Karpas-422 (cell line): Measurements from ENCODE around the gene NRXN3. TPM values are rescaled to one million over a fixed set of nuclear protein-coding genes. Genes with fewer than 3 reads are reported as not detected.

ENCODE experiments used
- DNase-seq: peaks from one replicate; pipeline ENCODE4 v3.0.0-alpha.2; 2015
- H2AFZ ChIP-seq: fragments of 200-600 bp; sonication (generic); 2 replicates; pipeline ENCODE4 v1.6.1; 2014; ENCODE audit warnings: antibody characterized with exemption, low read length, mixed read lengths
- H3K27ac ChIP-seq: fragments of 200-600 bp; sonication (generic); 2 replicates; pipeline ENCODE4 v1.5.1; 2014; ENCODE audit warnings: mild to moderate bottlenecking, low read length, moderate library complexity
- H3K27me3 ChIP-seq: fragments of 200-600 bp; sonication (generic); 2 replicates; pipeline ENCODE4 v1.6.1; 2014; ENCODE audit warnings: low read length, mixed read lengths
- H3K36me3 ChIP-seq: fragments of 200-600 bp; sonication (generic); 2 replicates; pipeline ENCODE4 v1.6.1; 2014; ENCODE audit warnings: low read length, mixed read lengths; ENCODE audit not compliant: insufficient read depth
- H3K4me1 ChIP-seq: fragments of 200-600 bp; sonication (generic); 2 replicates; pipeline ENCODE4 v1.6.1; 2014; ENCODE audit warnings: mild to moderate bottlenecking, low read length, mixed read lengths
- H3K4me2 ChIP-seq: fragments of 200-600 bp; sonication (generic); 2 replicates; pipeline ENCODE4 v1.6.1; 2014; ENCODE audit warnings: low read length, low read depth, mild to moderate bottlenecking; ENCODE audit not compliant: poor library complexity, severe bottlenecking
- H3K4me3 ChIP-seq: fragments of 200-600 bp; sonication (generic); 2 replicates; pipeline ENCODE4 v1.5.1; 2014; ENCODE audit warnings: mild to moderate bottlenecking, antibody characterized with exemption, low read length, mixed read lengths
- H3K79me2 ChIP-seq: fragments of 200-600 bp; sonication (generic); 2 replicates; pipeline ENCODE4 v1.6.1; 2014; ENCODE audit warnings: mild to moderate bottlenecking, low read length, mixed read lengths
- H3K9ac ChIP-seq: fragments of 200-600 bp; sonication (generic); 2 replicates; pipeline ENCODE4 v1.6.0; 2014; ENCODE audit warnings: low read length
- H3K9me2 ChIP-seq: fragments of 200-600 bp; sonication (generic), shearing (Covaris generic); replicated peaks from 2 replicates; pipeline ENCODE4 v1.6.0; 2014; ENCODE audit warnings: mild to moderate bottlenecking, low read length, moderate library complexity; ENCODE audit not compliant: insufficient read depth
- H3K9me3 ChIP-seq: fragments of 300-700, 200-600 bp; sonication (generic); 2 replicates; pipeline ENCODE4 v1.6.1; 2014; ENCODE audit warnings: low read length, mixed read lengths
- H4K20me1 ChIP-seq: fragments of 200-600 bp; sonication (generic); 2 replicates; pipeline ENCODE4 v1.6.1; 2014; ENCODE audit warnings: mild to moderate bottlenecking, antibody characterized with exemption, low read length, low read depth; ENCODE audit not compliant: insufficient read depth
- total RNA-seq: library from RNA; depleted of rRNA; stranded (reverse); fragments of >200 nt; shearing (Covaris generic); gene quantifications from 2 replicates; pipeline ENCODE4 v1.2.3, GENCODE V29; 2014; ENCODE audit warnings: low replicate concordance

Gene NRXN3
- total RNA-seq, 1 experiment from 2014 or later, result not detected

- Histone ChIP-seq H2AFZ (no peak overlapping the region), H3K27ac (no peak overlapping the region), H4K20me1 (no peaks in the 10 kb centered on the region; the same call in 1 of the 2 replicates), H3K4me3 (no peak overlapping the region), H3K9me3 (no peaks in the 10 kb centered on the region), H3K27me3 (no peaks in the 10 kb centered on the region), H3K4me1 (no peaks in the 10 kb centered on the region), H3K9ac (no peak overlapping the region), H3K36me3 (no peaks in the 10 kb centered on the region), H3K9me2 (no peaks in the 10 kb centered on the region), H3K79me2 (no peaks in the 10 kb centered on the region), H3K4me2 (no peak overlapping the region)
- DNase-seq, result no peak
Observed at GRCh38 chr14:78342879-78343278, 172.7 kb downstream of the NRXN3 start.

- Histone ChIP-seq H3K9me2 (no peaks in the 10 kb centered on the region), H3K9ac (no peak overlapping the region), H3K36me3 (no peaks in the 10 kb centered on the region), H3K9me3 (no peaks in the 10 kb centered on the region), H3K4me1 (no peaks in the 10 kb centered on the region), H3K4me2 (no peak overlapping the region), H3K4me3 (no peak overlapping the region), H3K79me2 (no peaks in the 10 kb centered on the region), H3K27ac (no peak overlapping the region), H4K20me1 (no peaks in the 10 kb centered on the region; the same call in 1 of the 2 replicates), H3K27me3 (no peaks in the 10 kb centered on the region), H2AFZ (no peak overlapping the region)
- no peak for DNase-seq
Observed at GRCh38 chr14:78344290-78344689, 174.1 kb downstream of the NRXN3 start.

- Histone ChIP-seq H2AFZ (no peak overlapping the region), H3K4me3 (no peak overlapping the region), H3K27ac (no peak overlapping the region), H3K79me2 (no peaks in the 10 kb centered on the region), H3K4me2 (no peak overlapping the region), H3K36me3 (no peaks in the 10 kb centered on the region), H3K9me3 (no peaks in the 10 kb centered on the region), H3K4me1 (no peaks in the 10 kb centered on the region), H3K27me3 (no peaks in the 10 kb centered on the region), H4K20me1 (no peaks in the 10 kb centered on the region; the same call in 1 of the 2 replicates), H3K9ac (no peak overlapping the region), H3K9me2 (no peaks in the 10 kb centered on the region)
- no peak for DNase-seq
Observed at GRCh38 chr14:78345131-78345744, 175.1 kb downstream of the NRXN3 start.

- Histone ChIP-seq H3K9me2 (no peaks in the 10 kb centered on the region), H3K36me3 (no peaks in the 10 kb centered on the region), H4K20me1 (no peaks in the 10 kb centered on the region; the same call in 1 of the 2 replicates), H3K27ac (no peak overlapping the region), H3K9me3 (no peaks in the 10 kb centered on the region), H3K4me3 (no peak overlapping the region), H2AFZ (no peak overlapping the region), H3K4me2 (no peak overlapping the region), H3K4me1 (no peaks in the 10 kb centered on the region), H3K9ac (no peak overlapping the region), H3K27me3 (no peaks in the 10 kb centered on the region), H3K79me2 (no peaks in the 10 kb centered on the region)
- no peak for DNase-seq
Observed at GRCh38 chr14:78346747-78347146, 176.6 kb downstream of the NRXN3 start.

- Histone ChIP-seq H3K4me1 (no peaks in the 10 kb centered on the region), H3K36me3 (no peaks in the 10 kb centered on the region), H3K27ac (no peak overlapping the region), H3K79me2 (no peaks in the 10 kb centered on the region), H2AFZ (no peak overlapping the region), H3K9ac (no peak overlapping the region), H3K27me3 (no peaks in the 10 kb centered on the region), H3K9me2 (no peaks in the 10 kb centered on the region), H4K20me1 (no peaks in the 10 kb centered on the region), H3K4me2 (no peak overlapping the region), H3K9me3 (no peaks in the 10 kb centered on the region), H3K4me3 (no peak overlapping the region)
- no peak for DNase-seq
Observed at GRCh38 chr14:78355109-78355508, 184.9 kb downstream of the NRXN3 start.

GRCh38 chr14:78356391-78356790 lies 186.2 kb downstream of the NRXN3 start:
- Histone ChIP-seq H3K79me2 (no peaks in the 10 kb centered on the region), H2AFZ (no peak overlapping the region)

GRCh38 chr14:78358591-78358990 lies 188.4 kb downstream of the NRXN3 start:
- no peak overlapping the region for H3K9ac ChIP-seq
- H3K4me1 ChIP-seq, result no peaks in the 10 kb centered on the region
- no peaks in the 10 kb centered on the region for H3K36me3 ChIP-seq
- H3K27me3 ChIP-seq, result no peaks in the 10 kb centered on the region; the same call in 1 of the 2 replicates
- H4K20me1 ChIP-seq, result peaks cover 2% of the 10 kb centered on the region; the same call in 1 of the 2 replicates
- H3K27ac ChIP-seq, result no peak overlapping the region
- H3K9me2 ChIP-seq, result no peaks in the 10 kb centered on the region
- H3K4me2 ChIP-seq, result no peak overlapping the region
- DNase-seq, result no peak
- H3K79me2 ChIP-seq, result no peaks in the 10 kb centered on the region
- no peak overlapping the region for H3K4me3 ChIP-seq
- no peaks in the 10 kb centered on the region for H3K9me3 ChIP-seq
- no peak overlapping the region for H2AFZ ChIP-seq

More at GRCh38 chr14:78356391-78356790, 186.2 kb downstream of the NRXN3 start:
- Histone ChIP-seq H3K9me2 (no peaks in the 10 kb centered on the region), H3K4me3 (no peak overlapping the region), H3K27me3 (no peaks in the 10 kb centered on the region), H3K9ac (no peak overlapping the region), H3K9me3 (no peaks in the 10 kb centered on the region), H4K20me1 (no peaks in the 10 kb centered on the region), H3K4me1 (no peaks in the 10 kb centered on the region), H3K27ac (no peak overlapping the region), H3K36me3 (no peaks in the 10 kb centered on the region), H3K4me2 (no peak overlapping the region)
- no peak for DNase-seq

GRCh38 chr14:78359581-78359980 lies 189.4 kb downstream of the NRXN3 start:
- no peaks in the 10 kb centered on the region for H3K36me3 ChIP-seq
- no peaks in the 10 kb centered on the region for H3K9me2 ChIP-seq
- no peaks in the 10 kb centered on the region; the same call in 1 of the 2 replicates for H3K27me3 ChIP-seq
- no peak overlapping the region for H2AFZ ChIP-seq
- H3K27ac ChIP-seq, result no peak overlapping the region
- no peaks in the 10 kb centered on the region for H3K79me2 ChIP-seq
- no peak overlapping the region for H3K4me3 ChIP-seq
- DNase-seq, result no peak
- H3K4me2 ChIP-seq, result no peak overlapping the region
- H4K20me1 ChIP-seq, result peaks cover 2% of the 10 kb centered on the region; the same call in 1 of the 2 replicates
- no peaks in the 10 kb centered on the region for H3K4me1 ChIP-seq
- H3K9ac ChIP-seq, result no peak overlapping the region
- H3K9me3 ChIP-seq, result no peaks in the 10 kb centered on the region
